ENCODE results near the gene SCUBE3.

The SCUBE3 gene

DNA sequence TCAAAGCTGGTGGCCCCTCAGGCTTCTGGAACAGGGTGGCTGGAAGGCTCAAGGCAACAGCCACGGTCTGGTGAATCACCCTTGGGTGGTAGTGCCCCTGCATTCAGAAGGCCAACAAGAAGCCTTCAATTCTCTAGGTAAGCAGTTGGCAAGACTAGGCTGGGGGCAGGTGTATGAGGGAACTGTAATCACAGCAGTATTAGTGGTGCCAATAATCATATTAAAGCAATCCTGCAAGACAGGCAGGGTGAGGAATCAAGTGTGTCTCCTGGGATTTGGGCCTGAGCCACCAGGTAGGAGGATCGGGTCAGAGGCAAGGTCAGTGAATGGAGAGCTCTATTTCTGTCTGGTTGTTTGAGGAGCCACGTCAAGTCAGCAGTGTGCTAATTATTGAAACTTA, 24.9 kb upstream of the SCUBE3 start:
- peaks cover 14% of the 10 kb centered on the region for H3K4me1 Mint-ChIP-seq
- no peak overlapping the region for H3K27ac Mint-ChIP-seq
- H3K9me3 Mint-ChIP-seq = no peaks in the 10 kb centered on the region
- H3K27me3 Mint-ChIP-seq (ENCODE audit: low read depth, poor library complexity) = peaks cover 19% of the 10 kb centered on the region
- TF ChIP-seq CTCF (IDR thresholded peaks at IDR 0.05) = no peak
- H3K4me3 Mint-ChIP-seq = no peak overlapping the region
- DNase-seq = no peak
- no peaks in the 10 kb centered on the region for H3K36me3 Mint-ChIP-seq (ENCODE audit: low read depth)

DNA sequence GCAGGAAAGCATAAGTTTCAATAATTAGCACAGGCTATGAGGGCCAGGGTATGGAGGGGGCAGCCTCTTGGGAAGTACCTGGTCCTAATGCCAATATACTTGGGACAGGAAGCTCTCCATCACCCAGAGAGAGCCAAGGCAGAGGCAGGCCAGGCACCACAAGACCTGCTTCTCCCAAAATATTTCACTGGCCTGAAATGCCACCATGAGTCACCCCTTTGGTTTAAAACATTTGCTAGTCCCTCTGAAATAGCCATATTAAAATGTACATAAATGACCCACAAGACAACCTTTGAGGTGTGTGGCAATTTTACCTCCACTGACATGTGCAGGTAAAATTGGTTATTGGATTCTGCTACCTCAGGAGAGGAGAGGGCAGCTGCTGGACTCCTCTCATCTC, 23.4 kb upstream of the SCUBE3 start:
- no peaks in the 10 kb centered on the region for H3K36me3 Mint-ChIP-seq (ENCODE audit: low read depth)
- peaks cover 12% of the 10 kb centered on the region for H3K4me1 Mint-ChIP-seq
- H3K9me3 Mint-ChIP-seq = no peaks in the 10 kb centered on the region
- H3K27ac Mint-ChIP-seq = no peak overlapping the region
- DNase-seq = no peak
- peaks cover 19% of the 10 kb centered on the region for H3K27me3 Mint-ChIP-seq (ENCODE audit: low read depth, poor library complexity)
- no peak overlapping the region for H3K4me3 Mint-ChIP-seq
- TF ChIP-seq CTCF (IDR thresholded peaks at IDR 0.05) = no peak

- Mint-ChIP-seq H3K27ac (no peak overlapping the region), H3K4me3 (no peak overlapping the region), H3K36me3 (ENCODE audit: low read depth) (no peaks in the 10 kb centered on the region), H3K27me3 (ENCODE audit: low read depth, poor library complexity) (peaks cover 17% of the 10 kb centered on the region), H3K4me1 (peaks cover 12% of the 10 kb centered on the region), H3K9me3 (peaks cover 2% of the 10 kb centered on the region)
- no peak for TF ChIP-seq CTCF (IDR thresholded peaks at IDR 0.05)
- DNase-seq = no peak
Observed at GRCh38 chr6:35191889-35192288, 21.9 kb upstream of the SCUBE3 start.

DNA sequence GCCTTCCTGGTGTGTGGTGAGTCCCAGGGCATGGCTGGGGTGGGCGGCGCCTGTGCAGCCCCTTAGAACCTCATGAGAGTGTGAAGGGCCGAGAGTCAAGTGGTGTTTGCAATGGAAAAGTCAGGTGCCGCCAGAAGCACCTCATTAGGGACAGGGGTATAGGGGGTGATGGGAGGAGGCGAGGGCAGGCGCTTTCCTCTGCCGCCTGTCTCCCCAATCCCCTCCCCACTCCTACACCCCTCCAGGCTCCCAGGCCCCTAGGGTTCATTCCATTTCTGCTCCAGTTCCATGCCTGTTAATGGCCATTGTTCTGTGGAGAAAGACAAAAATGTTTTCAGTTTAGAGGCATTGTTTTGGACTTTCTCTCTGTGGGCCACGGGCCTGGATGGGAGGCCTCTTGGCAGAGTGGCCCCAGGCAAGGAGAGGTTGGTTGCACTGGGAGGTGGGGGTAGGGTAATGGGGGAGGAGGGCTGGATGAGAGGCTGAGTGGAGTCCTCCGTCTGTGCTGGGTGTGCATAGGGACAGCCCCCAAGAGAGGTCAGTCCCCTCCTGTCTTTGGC, 21.4 kb upstream of the SCUBE3 start:
- H3K9me3 Mint-ChIP-seq = peaks cover 7% of the 10 kb centered on the region
- H3K27me3 Mint-ChIP-seq (ENCODE audit: low read depth, poor library complexity) = peaks cover 21% of the 10 kb centered on the region
- H3K36me3 Mint-ChIP-seq (ENCODE audit: low read depth) = peaks cover 2% of the 10 kb centered on the region
- H3K4me1 Mint-ChIP-seq = peaks cover 12% of the 10 kb centered on the region
- no peak overlapping the region for H3K4me3 Mint-ChIP-seq
- no peak for TF ChIP-seq CTCF (IDR thresholded peaks at IDR 0.05)
- no peak for DNase-seq
- H3K27ac Mint-ChIP-seq = no peak overlapping the region

- peak overlapping the region; percentile 84 for H3K27ac Mint-ChIP-seq
- peaks cover 12% of the 10 kb centered on the region for H3K4me1 Mint-ChIP-seq
- H3K4me3 Mint-ChIP-seq = no peak overlapping the region
- peaks cover 16% of the 10 kb centered on the region for H3K27me3 Mint-ChIP-seq (ENCODE audit: low read depth, poor library complexity)
- H3K36me3 Mint-ChIP-seq (ENCODE audit: low read depth) = peaks cover 8% of the 10 kb centered on the region
- peaks cover 13% of the 10 kb centered on the region for H3K9me3 Mint-ChIP-seq
- TF ChIP-seq CTCF (IDR thresholded peaks at IDR 0.05) = no peak
- DNase-seq = no peak
Observed at GRCh38 chr6:35194390-35194789, 19.4 kb upstream of the SCUBE3 start.

DNA sequence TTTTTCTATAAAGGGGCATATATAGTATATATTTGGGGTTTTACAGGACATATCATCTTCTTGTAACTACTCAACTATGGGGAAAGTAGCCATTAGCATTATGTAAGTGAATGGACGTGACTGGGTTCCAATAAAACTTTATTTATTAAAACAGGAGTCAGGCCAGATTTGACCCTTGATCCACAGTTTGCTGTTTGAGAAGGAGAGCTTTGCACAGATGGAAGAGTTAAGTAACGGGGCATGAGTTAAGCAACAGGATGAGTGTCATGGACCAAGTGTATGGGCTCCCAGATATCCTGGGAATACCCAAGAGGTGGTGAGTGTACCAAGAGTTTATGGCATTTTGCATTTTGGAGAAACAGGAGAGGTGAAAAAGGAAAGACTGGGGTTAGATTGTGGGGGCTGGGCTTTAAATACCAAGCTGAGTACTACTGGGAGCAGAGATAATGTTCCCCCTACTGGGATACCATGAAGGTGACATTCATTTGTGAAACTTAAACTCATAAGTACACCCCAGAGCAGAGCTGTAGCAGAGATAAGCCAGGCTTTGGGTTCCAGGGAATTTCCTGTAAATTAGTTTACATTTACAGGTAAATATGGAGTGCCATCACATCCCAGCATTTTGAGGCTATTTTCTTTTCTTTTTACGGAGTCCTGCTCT, 18.5 kb upstream of the SCUBE3 start:
- DNase-seq = no peak
- H3K27me3 Mint-ChIP-seq (ENCODE audit: low read depth, poor library complexity) = peaks cover 16% of the 10 kb centered on the region
- TF ChIP-seq CTCF (IDR thresholded peaks at IDR 0.05) = no peak
- H3K4me1 Mint-ChIP-seq = peaks cover 12% of the 10 kb centered on the region
- H3K27ac Mint-ChIP-seq = no peak overlapping the region
- peaks cover 13% of the 10 kb centered on the region for H3K9me3 Mint-ChIP-seq
- H3K36me3 Mint-ChIP-seq (ENCODE audit: low read depth) = peaks cover 8% of the 10 kb centered on the region
- H3K4me3 Mint-ChIP-seq = no peak overlapping the region

Data from nephron progenitor cell (in vitro differentiated cells).